RWPE1 (cell line): ENCODE results near the gene SHCBP1L.
"Not testable (repeated sequence)": the region's sequence is repeated elsewhere in the genome, so short reads cannot be mapped to it uniquely, and the experiment has no call there.

Experiments
- CTCF ChIA-PET: fragments of 350-600 bp; sonication (Branson Sonifier 250); formaldehyde crosslinking; extraction: SDS; loops from one replicate; lab custom pipeline; 2021; lab: Yijun Ruan, JAX
- POLR2A ChIA-PET: fragments of 400-600 bp; formaldehyde crosslinking; extraction: SDS; loops from one replicate; lab custom pipeline; 2020; ENCODE audit warnings: antibody characterized with exemption; ENCODE audit not compliant: low non-redundant PET; lab: Yijun Ruan, JAX
- DNase-seq: peaks from one replicate; pipeline ENCODE4 v3.0.0; 2012; ENCODE audit warnings: low spot score
- H3K27ac ChIP-seq: fragments of 450-650 bp; 2 replicates; pipeline ENCODE4 v1.5.1; 2017
- CTCF ChIP-seq: fragments of 450-650 bp; conservative IDR thresholded peaks from 2 replicates; pipeline ENCODE4 v1.5.1; 2017; ENCODE audit warnings: low read depth, mild to moderate bottlenecking

Gene SHCBP1L

DNA sequence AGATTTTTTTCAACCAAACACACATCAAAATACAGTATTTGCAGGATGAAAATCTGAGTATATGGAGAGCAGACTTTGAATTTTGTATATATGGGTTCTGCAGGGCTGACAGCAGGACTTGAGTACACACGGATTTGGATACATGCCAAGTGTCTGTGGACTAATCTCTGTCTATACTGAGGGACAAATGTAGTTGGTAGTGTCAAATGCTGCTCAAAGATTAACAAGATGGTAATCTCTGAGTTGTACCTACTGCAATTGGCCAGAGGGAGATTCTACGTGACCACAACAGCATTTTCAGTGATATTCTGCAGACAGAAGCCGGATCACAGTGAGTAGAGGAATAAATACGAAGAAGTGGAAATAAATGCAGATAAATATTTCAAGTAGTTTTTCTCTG, 43.4 kb downstream of the SHCBP1L start:
- TF ChIP-seq CTCF: no peak
- no peak overlapping the region for H3K27ac ChIP-seq
- ChIA-PET POLR2A (no interaction called here), CTCF (no interaction called here)
- no peak for DNase-seq

DNA sequence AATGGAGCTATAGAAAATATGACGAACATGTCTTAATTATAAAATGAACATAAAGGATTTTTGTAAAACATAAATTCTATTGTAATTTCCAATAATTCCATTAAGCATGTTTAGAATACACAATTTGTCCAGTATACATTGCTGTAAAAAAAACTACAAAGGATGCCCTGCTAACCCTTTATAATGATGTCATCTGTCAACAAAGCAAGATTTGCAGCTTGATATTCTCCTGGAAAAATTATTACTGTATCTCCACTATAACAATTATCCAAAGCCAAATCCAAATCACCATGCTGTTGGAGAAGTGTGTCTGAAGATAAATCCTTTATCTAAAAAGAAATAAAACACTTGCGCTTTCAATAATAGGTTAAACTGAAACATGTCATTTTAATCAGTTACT, 47.6 kb downstream of the SHCBP1L start:
- DNase-seq: no peak
- ChIA-PET POLR2A (no interaction called here), CTCF (interaction anchor here (0.6 kb wide), 1 partner anchor 15 kb away, joined by 3 read pairs; no protein-coding TSS in a partner anchor)
- H3K27ac ChIP-seq: no peak overlapping the region
- no peak for TF ChIP-seq CTCF

- CTCF ChIA-PET, H3K27ac ChIP-seq, POLR2A ChIA-PET, DNase-seq: not testable (repeated sequence)
Observed at GRCh38 chr1:182901946-182902345, 51.0 kb downstream of the SHCBP1L start.

- no peak overlapping the region for H3K27ac ChIP-seq
- DNase-seq: no peak
- ChIA-PET POLR2A (no interaction called here), CTCF (no interaction called here)
- TF ChIP-seq CTCF: no peak
Observed at GRCh38 chr1:182897696-182898095, 55.3 kb downstream of the SHCBP1L start.

DNA sequence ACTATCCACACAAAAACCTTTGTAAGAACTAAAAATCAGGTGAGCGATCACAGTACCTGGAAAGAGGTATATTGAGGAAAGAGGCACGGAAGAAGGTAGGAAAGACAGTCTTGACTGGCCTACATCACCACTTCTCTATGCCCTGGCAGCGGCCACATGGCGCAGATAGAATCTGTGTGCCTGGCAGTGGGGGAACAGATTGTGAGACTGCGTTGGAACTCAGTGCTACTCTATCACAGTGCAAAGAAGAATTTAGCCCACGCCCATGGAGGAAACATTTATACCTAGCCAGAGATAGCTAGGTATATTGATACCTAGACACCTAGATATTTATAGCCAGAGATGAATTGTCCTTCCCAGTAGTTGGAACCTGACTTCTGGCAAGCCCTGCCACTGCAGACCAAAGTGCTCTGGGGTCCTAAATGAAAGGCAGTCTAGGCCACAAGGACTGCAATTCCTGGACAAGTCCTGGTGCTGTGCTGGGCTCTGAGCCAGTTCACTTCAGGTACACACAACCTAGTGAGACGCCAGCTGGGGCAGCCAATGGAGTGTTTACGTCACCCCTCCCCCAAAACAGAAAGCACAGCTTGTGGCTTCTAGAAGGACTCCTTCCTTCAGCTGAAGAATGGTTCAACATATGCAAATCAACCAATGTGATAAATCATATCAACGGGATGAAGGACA, 61.9 kb downstream of the SHCBP1L start:
- no peak for TF ChIP-seq CTCF
- ChIA-PET CTCF (no interaction called here), POLR2A (no interaction called here)
- no peak overlapping the region for H3K27ac ChIP-seq
- DNase-seq: no peak

DNA sequence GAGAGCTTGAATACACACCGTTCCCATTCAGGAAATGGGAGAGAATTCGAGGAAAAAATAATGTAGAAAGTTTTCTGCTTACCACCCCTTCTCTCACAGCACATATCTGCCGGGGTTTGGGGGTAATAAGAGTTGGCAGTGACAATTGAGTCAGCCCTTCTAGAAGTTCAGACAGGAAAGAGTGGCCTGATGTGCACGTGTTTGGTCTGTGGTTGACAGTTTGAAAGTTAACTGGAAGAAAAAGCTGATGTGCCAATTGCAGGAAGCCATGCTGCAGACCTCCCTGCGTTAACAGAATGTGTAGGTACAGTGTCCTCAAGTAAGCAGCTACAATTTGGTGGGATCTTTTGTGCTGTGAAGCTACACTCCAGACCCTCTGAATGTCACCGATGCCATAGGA, 63.0 kb downstream of the SHCBP1L start:
- ChIA-PET CTCF (interaction anchor here (0.6 to 0.8 kb wide), 3 partner anchors 10 to 256 kb away, joined by 3 read pairs; no protein-coding TSS in a partner anchor), POLR2A (no interaction called here)
- no peak overlapping the region for H3K27ac ChIP-seq
- TF ChIP-seq CTCF: no peak
- no peak for DNase-seq

DNA sequence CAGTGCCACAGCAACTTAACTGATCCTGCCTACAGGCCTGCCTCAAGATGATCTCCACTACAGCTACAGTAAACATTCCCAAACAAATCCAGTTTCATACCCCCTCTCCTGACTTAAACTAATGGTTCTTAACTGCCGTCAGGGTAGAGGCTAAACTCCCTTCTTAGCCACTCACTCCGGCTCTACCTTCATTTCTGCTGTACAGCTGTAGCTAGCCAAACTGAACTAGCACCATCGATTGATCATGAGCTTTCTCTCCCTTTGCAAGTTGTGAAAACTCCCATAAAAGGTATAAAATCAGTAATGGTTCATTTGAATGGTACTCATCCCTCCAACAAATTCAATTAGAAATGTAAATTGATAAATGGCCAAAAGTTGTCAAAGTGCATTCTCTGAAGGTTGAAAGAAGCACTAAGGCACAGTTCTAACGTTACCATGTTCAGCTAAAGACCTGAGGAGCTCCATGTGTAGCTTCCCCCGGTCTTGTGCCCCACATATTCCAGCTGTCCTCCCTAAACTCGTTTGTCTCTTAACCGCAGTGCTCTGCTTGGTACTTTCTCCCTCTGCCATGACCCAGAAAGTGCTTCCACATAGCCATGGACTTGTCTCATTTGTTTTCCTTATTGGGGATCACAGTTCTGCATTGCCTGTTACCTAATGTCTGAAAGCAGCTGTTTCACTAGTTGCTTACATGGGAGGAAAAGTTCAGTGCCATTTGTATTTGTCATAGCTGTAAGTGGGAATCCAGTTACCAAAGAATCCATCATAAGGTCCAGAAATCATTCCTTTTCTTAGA, 64.0 kb downstream of the SHCBP1L start:
- DNase-seq: no peak
- no peak overlapping the region for H3K27ac ChIP-seq
- POLR2A ChIA-PET: no interaction called here
- TF ChIP-seq CTCF: no peak
- CTCF ChIA-PET: no interaction called here
